GM18526 (cell line): ENCODE data around the gene NCKAP5.

Source experiments
- POLR2A ChIP-seq: IDR thresholded peaks from 3 replicates; pipeline ENCODE4 v1.6.1; 2011; ENCODE audit not compliant: insufficient read length; ENCODE audit errors: extremely low read depth

The NCKAP5 gene

GRCh38 chr2:132911726-132912724 is 656.2 kb downstream of the NCKAP5 start:
- no peak for TF ChIP-seq POLR2A

GRCh38 chr2:132910432-132910831 is 657.8 kb downstream of the NCKAP5 start:
- TF ChIP-seq POLR2A: no peak

GRCh38 chr2:132909427-132909826 is 658.8 kb downstream of the NCKAP5 start:
- TF ChIP-seq POLR2A: no peak

- TF ChIP-seq POLR2A: no peak
Observed at GRCh38 chr2:132904142-132904842, 664.0 kb downstream of the NCKAP5 start.

GRCh38 chr2:132902626-132903025 is 665.6 kb downstream of the NCKAP5 start:
- no peak for TF ChIP-seq POLR2A

GRCh38 chr2:132901661-132902060 is 666.6 kb downstream of the NCKAP5 start:
- TF ChIP-seq POLR2A: no peak

- TF ChIP-seq POLR2A: no peak
Observed at GRCh38 chr2:132897111-132897510, 671.2 kb downstream of the NCKAP5 start.

GRCh38 chr2:132896073-132896472 is 672.2 kb downstream of the NCKAP5 start:
- no peak for TF ChIP-seq POLR2A

- TF ChIP-seq POLR2A: no peak
Observed at GRCh38 chr2:132891498-132891897, 676.8 kb downstream of the NCKAP5 start.

- TF ChIP-seq POLR2A: no peak
Observed at GRCh38 chr2:132886574-132886973, 681.7 kb downstream of the NCKAP5 start.

- TF ChIP-seq POLR2A: no peak
Observed at GRCh38 chr2:132884705-132885104, 683.6 kb downstream of the NCKAP5 start.

- no peak for TF ChIP-seq POLR2A
Observed at GRCh38 chr2:132884292-132884691, 684.0 kb downstream of the NCKAP5 start.

GRCh38 chr2:132883430-132883829 is 684.8 kb downstream of the NCKAP5 start:
- no peak for TF ChIP-seq POLR2A

GRCh38 chr2:132881546-132881945 is 686.7 kb downstream of the NCKAP5 start:
- TF ChIP-seq POLR2A: no peak

GRCh38 chr2:132877923-132878322 is 690.3 kb downstream of the NCKAP5 start:
- TF ChIP-seq POLR2A: no peak
